Neural cell (in vitro differentiated cells): Measurements from ENCODE around the gene FAM200B.

ENCODE experiments used
- CTCF ChIP-seq: fragments of 450-650 bp; IDR thresholded peaks from 2 replicates; pipeline ENCODE4 v1.5.1; 2014; ENCODE audit warnings: antibody characterized with exemption, mild to moderate bottlenecking, moderate library complexity; ENCODE audit not compliant: poor library complexity, severe bottlenecking
- EP300 ChIP-seq: fragments of 450-650 bp; conservative IDR thresholded peaks from 2 replicates; pipeline ENCODE4 v1.6.1; 2014; ENCODE audit warnings: antibody characterized with exemption, mild to moderate bottlenecking, moderate library complexity; ENCODE audit not compliant: poor library complexity, severe bottlenecking
- EZH2 ChIP-seq: fragments of 200-600, 300-800 bp; shearing (Covaris generic), sonication (generic); IDR thresholded peaks from 2 replicates; pipeline ENCODE4 v1.6.1; 2014; ENCODE audit warnings: antibody characterized with exemption, low read length, borderline replicate concordance, mild to moderate bottlenecking; ENCODE audit not compliant: insufficient read depth, poor library complexity, severe bottlenecking
- MXI1 ChIP-seq: fragments of 450-650 bp; conservative IDR thresholded peaks from 2 replicates; pipeline ENCODE4 v1.6.1; 2014; ENCODE audit warnings: antibody characterized with exemption, mild to moderate bottlenecking; ENCODE audit not compliant: poor library complexity, severe bottlenecking
- POLR2AphosphoS5 ChIP-seq: IDR thresholded peaks from 2 replicates; pipeline ENCODE4 v1.6.1; 2012

- no peak for TF ChIP-seq CTCF
- no peak for TF ChIP-seq POLR2AphosphoS5
- TF ChIP-seq EP300: no peak
- TF ChIP-seq EZH2: no peak
- no peak for TF ChIP-seq MXI1
Observed at GRCh38 chr4:15656038-15656470, 25.6 kb upstream of the FAM200B start.
